ENCODE data around the gene PSENEN.

Gene PSENEN

GRCh38 chr19:35713904-35714495 is 31.5 kb upstream of the PSENEN start:
- TF ChIP-seq OSR1 (CRISPR knock-in tag; IDR thresholded peaks at IDR 0.05): no peak
- no peak for TF ChIP-seq CSRNP3 (CRISPR knock-in tag; IDR thresholded peaks at IDR 0.05)
- TF ChIP-seq ZNF565 (CRISPR knock-in tag; conservative IDR thresholded peaks at IDR 0.05; ENCODE audit: low read depth): no peak
- TF ChIP-seq TOX (CRISPR knock-in tag; IDR thresholded peaks at IDR 0.05; ENCODE audit: borderline replicate concordance): no peak
- TF ChIP-seq ZFP3 (CRISPR knock-in tag; IDR thresholded peaks at IDR 0.05): no peak
- TF ChIP-seq, protein P1, sequence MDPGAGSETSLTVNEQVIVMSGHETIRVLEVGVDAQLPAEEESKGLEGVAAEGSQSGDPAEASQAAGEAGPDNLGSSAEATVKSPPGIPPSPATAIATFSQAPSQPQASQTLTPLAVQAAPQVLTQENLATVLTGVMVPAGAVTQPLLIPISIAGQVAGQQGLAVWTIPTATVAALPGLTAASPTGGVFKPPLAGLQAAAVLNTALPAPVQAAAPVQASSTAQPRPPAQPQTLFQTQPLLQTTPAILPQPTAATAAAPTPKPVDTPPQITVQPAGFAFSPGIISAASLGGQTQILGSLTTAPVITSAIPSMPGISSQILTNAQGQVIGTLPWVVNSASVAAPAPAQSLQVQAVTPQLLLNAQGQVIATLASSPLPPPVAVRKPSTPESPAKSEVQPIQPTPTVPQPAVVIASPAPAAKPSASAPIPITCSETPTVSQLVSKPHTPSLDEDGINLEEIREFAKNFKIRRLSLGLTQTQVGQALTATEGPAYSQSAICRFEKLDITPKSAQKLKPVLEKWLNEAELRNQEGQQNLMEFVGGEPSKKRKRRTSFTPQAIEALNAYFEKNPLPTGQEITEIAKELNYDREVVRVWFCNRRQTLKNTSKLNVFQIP (CRISPR knock-in tag; IDR thresholded peaks at IDR 0.05; ENCODE audit: borderline replicate concordance, low read depth): no peak
- no peak for TF ChIP-seq RARB (CRISPR knock-in tag; IDR thresholded peaks at IDR 0.05)
- TF ChIP-seq ZFP30 (CRISPR knock-in tag; IDR thresholded peaks at IDR 0.05): no peak
- ATAC-seq: no peak

- no peak for TF ChIP-seq TSHZ2 (CRISPR knock-in tag; IDR thresholded peaks at IDR 0.05)
- TF ChIP-seq, protein P1 (CRISPR knock-in tag; IDR thresholded peaks at IDR 0.05; ENCODE audit: borderline replicate concordance, low read depth): no peak
- no peak for TF ChIP-seq ZC3H10 (CRISPR knock-in tag; IDR thresholded peaks at IDR 0.05)
- TF ChIP-seq CREB5 (CRISPR knock-in tag; IDR thresholded peaks at IDR 0.05; ENCODE audit: low read depth): no peak
- TF ChIP-seq ESRRG (CRISPR knock-in tag; IDR thresholded peaks at IDR 0.05): no peak
- no peak for ATAC-seq
Observed at GRCh38 chr19:35714601-35715354, 30.7 kb upstream of the PSENEN start.

DNA sequence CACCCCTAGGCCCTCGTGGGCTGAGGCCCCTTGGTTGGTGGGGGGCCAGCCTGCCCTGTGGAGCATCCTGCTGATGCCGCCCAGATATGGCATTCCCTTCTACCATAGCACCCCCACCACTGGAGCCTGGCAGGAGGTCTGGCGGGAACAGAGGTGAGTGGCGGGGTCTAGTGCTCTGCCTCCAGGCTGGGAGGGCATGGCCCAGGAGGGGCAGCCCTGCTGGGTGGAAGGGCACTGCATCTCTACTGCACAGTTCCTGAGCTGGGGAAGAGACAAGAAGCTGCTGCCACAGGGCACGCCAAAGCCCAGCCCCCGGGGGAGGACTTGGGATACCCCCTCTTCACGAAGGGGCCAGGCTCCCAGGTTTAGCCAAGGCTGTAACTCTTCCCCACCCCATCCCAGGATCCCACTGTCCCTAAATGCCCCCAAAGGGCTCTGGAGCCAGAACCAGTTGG is 30.1 kb upstream of the PSENEN start:
- ATAC-seq: no peak
- TF ChIP-seq PPARA (CRISPR knock-in tag; IDR thresholded peaks at IDR 0.05; ENCODE audit: borderline replicate concordance): no peak
- no peak for TF ChIP-seq BACH2 (CRISPR knock-in tag; IDR thresholded peaks at IDR 0.05; ENCODE audit: borderline replicate concordance)

DNA sequence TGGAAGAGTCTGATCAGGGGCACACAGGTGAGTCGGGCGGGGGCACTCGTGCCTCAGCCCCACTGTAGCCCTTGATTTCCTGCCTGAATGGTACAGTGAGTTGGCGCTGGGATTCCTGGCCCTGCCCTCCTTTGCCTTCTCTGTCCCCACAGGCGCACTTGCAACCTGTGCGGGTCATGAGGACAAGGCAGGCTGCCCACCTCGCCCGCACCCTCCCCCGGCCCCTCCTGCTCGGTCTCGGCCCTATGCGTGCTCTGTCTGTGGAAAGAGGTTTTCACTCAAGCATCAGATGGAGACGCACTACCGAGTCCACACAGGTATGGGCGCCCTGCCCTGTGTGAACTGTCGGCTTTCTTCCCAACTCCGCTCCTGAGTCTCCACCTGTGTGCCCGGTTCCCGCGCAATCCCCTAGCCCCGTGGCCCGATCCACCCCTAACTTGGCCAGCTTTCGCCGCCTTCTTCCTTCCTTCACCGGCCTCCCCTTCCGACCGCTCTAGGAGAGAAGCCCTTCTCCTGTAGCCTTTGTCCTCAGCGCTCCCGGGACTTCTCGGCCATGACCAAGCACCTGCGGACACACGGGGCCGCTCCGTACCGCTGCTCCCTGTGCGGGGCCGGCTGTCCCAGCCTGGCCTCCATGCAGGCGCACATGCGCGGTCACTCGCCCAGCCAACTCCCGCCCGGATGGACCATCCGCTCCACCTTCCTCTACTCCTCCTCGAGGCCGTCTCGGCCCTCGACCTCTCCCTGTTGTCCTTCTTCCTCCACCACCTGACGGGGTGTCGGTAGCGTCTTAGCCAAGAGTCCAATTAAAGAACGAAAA is 29.3 kb upstream of the PSENEN start:
- ATAC-seq: peak; percentile 60
- TF ChIP-seq ZNF8 (CRISPR knock-in tag; IDR thresholded peaks at IDR 0.05) (no peak), TCF4 (CRISPR knock-in tag; IDR thresholded peaks at IDR 0.05; ENCODE audit: borderline replicate concordance) (no peak), TOX (CRISPR knock-in tag; IDR thresholded peaks at IDR 0.05; ENCODE audit: borderline replicate concordance) (no peak), OSR1 (CRISPR knock-in tag; IDR thresholded peaks at IDR 0.05) (no peak), BACH2 (CRISPR knock-in tag; IDR thresholded peaks at IDR 0.05; ENCODE audit: borderline replicate concordance) (no peak), ZFP3 (CRISPR knock-in tag; IDR thresholded peaks at IDR 0.05) (no peak), ARNTL (CRISPR knock-in tag; IDR thresholded peaks at IDR 0.05; ENCODE audit: borderline replicate concordance, low read depth) (no peak), TSHZ2 (CRISPR knock-in tag; IDR thresholded peaks at IDR 0.05) (no peak), ISL1 (CRISPR knock-in tag; IDR thresholded peaks at IDR 0.05) (no peak), ZFP30 (CRISPR knock-in tag; IDR thresholded peaks at IDR 0.05) (no peak), PPARA (CRISPR knock-in tag; IDR thresholded peaks at IDR 0.05; ENCODE audit: borderline replicate concordance) (no peak), ZC3H10 (CRISPR knock-in tag; IDR thresholded peaks at IDR 0.05) (no peak)
- TF ChIP-seq, protein P1 (CRISPR knock-in tag; IDR thresholded peaks at IDR 0.05; ENCODE audit: borderline replicate concordance, low read depth): no peak

Data from SK-N-SH treated with all-trans-retinoic acid at 6 μM for 48 hours (cell line).